ENCODE measurements around the gene FAM89A. TPM values are rescaled to one million over a fixed set of nuclear protein-coding genes. Genes with fewer than 3 reads are reported as not detected.
A peak's percentile ranks its signal among the peaks of the same experiment; 100 is the strongest.

Gene FAM89A
- total and polyA plus RNA-seq, 2 donors (not counting 3 experiments of a cell fraction or from before 2014, with no cell fraction given), result 21.0 to 24.0 TPM

GRCh38 chr1:231040800-231041718, 1.0 kb upstream of the FAM89A start:
- no TSS peak for BruUV-seq (replicated peaks)
- Histone ChIP-seq H3K9me1 (replicated peaks; ENCODE audit: control insufficient read depth, extremely low read depth, insufficient read depth, low read length) (no peaks in the 10 kb centered on the region), H3K4me2 (ENCODE audit: insufficient read depth, low read length) (peak overlapping the region; percentile 73), H3K4me1 (ENCODE audit: control insufficient read depth, extremely low read depth, insufficient read depth, low read length) (peaks cover 16% of the 10 kb centered on the region), H4K20me1 (replicated peaks; ENCODE audit: control insufficient read depth, extremely low read depth, insufficient read depth, low read length) (no peaks in the 10 kb centered on the region), H2AFZ (ENCODE audit: low read depth, low read length) (peak overlapping the region; percentile 94), H3K27me3 (ENCODE audit: control insufficient read depth in 2 of 2, insufficient read depth in 2 of 2, low read length in 2 of 2) (peaks cover 17 to 35% of the 10 kb centered on the region in 2 experiments), H3K36me3 (ENCODE audit: control insufficient read depth in 2 of 2, extremely low read depth in 1 of 2, insufficient read depth in 2 of 2, low read length in 2 of 2) (no peaks in the 10 kb centered on the region), H3K79me2 (ENCODE audit: control insufficient read depth, insufficient read depth, low read length) (no peaks in the 10 kb centered on the region), H3K4me3 (replicated peaks in 1 of 3; ENCODE audit: insufficient read depth in 1 of 3, low read depth in 1 of 3, low read length in 3 of 3) (peak overlapping the region in 2 of 3 experiments; percentile 58 to 84), H3K27ac (ENCODE audit: insufficient read depth, low read depth, low read length) (no peak overlapping the region), H3K9ac (replicated peaks; ENCODE audit: extremely low read depth, insufficient read depth, low read length) (no peak overlapping the region), H3K9me3 (replicated peaks; ENCODE audit: control insufficient read depth, insufficient read depth, low read length) (no peaks in the 10 kb centered on the region)
- intact Hi-C loops (cut with micrococcal nuclease) (loop anchor here (1.0 to 2.0 kb wide), 3 partner anchors 52 to 124 kb away; partner anchors contain the start of gene ARV1), dilution Hi-C loops (cut with MboI; ENCODE audit: extremely low pct_ligation_motif_present, low sequenced_read_pairs) (no loop called here)
- ChIA-PET CTCF (interaction anchor here (1.0 to 1.4 kb wide), 4 partner anchors 12 to 81 kb away, joined by 3 to 5 read pairs (median 4); no protein-coding TSS in a partner anchor), POLR2A (interaction anchor here (0.6 to 0.9 kb wide), 2 partner anchors 19 to 22 kb away, joined by 3 read pairs; no protein-coding TSS in a partner anchor)
- TF ChIP-seq POLR2AphosphoS5 (IDR thresholded peaks at IDR 0.05; ENCODE audit: insufficient read depth, low read depth, low read length) (no peak), FOS (IDR thresholded peaks at IDR 0.05; ENCODE audit: borderline replicate concordance, insufficient read depth, low read length) (no peak), MYC (IDR thresholded peaks at IDR 0.05; ENCODE audit: low read depth, low read length) (no peak), JUN (IDR thresholded peaks at IDR 0.05; ENCODE audit: borderline replicate concordance, insufficient read depth, insufficient read length, low read depth) (no peak), GATA2 (IDR thresholded peaks at IDR 0.05; ENCODE audit: insufficient read depth, insufficient read length, low read depth, low read length) (no peak), CTCF (IDR thresholded peaks at IDR 0.05; ENCODE audit: extremely low read depth in 1 of 2, insufficient read depth in 1 of 2, low read depth in 1 of 2, low read length in 2 of 2) (no peak), MAX (IDR thresholded peaks at IDR 0.05; ENCODE audit: insufficient read depth, insufficient read length) (no peak), POLR2A (IDR thresholded peaks at IDR 0.05; ENCODE audit: low read depth, low read length) (no peak), EZH2 (IDR thresholded peaks at IDR 0.05; ENCODE audit: borderline replicate concordance, low read depth, low read length, severe bottlenecking) (no peak)
- DNase-seq (ENCODE audit: low read depth, low spot score) (no peak), FAIRE-seq (no peak)

Data from endothelial cell of umbilical vein (primary cell).